ENCODE measurements around the gene MRPL51. TPM values are rescaled to one million over a fixed set of nuclear protein-coding genes. Genes with fewer than 3 reads are reported as not detected.

Gene MRPL51
- total and polyA plus RNA-seq, 2 donors (not counting 1 experiment from before 2014, with no cell fraction given), result 18.6 to 72.6 TPM

DNA sequence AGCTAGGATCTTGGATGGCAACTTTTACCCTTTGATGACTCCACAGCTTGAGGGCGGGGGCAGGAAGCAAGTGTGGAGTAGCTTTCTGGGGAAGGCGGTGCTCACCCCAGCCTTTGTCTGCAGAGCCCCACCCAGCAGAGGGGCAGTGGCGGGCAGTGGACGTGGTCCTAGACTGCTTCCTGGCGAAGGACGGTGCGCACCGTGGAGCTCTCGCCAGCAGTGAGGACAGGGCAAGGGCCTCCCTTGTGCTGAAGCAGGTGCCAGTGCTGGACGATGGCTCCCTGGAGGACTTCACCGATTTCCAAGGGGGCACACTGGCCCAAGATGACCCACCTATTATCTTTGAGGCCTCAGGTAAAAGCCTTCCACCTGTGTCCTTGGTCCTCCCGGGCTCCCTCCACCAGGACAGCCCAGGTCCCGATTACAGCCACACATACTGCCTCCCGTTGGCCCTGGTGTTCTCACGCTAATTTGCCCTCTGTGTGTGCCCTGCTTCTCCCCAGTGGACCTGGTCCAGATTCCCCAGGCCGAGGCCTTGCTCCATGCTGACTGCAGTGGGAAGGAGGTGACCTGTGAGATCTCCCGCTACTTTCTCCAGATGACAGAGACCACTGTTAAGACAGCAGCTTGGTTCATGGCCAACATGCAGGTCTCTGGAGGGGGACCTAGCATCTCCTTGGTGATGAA lies 40.0 kb downstream of the MRPL51 start:
- Histone ChIP-seq H3K79me2 (ENCODE audit: control insufficient read depth, insufficient read depth, low read length) (peaks cover 70% of the 10 kb centered on the region), H3K27me3 (replicated peaks in 1 of 4; ENCODE audit: control extremely low read depth in 1 of 4, control insufficient read depth in 3 of 4, insufficient read depth in 4 of 4, low read length in 3 of 4) (no peaks in the 10 kb centered on the region), H3K36me3 (replicated peaks in 1 of 2; ENCODE audit: control extremely low read depth in 1 of 2, control insufficient read depth in 1 of 2, extremely low read depth in 1 of 2, insufficient read depth in 2 of 2, low read length in 1 of 2) (peaks cover 0 to 47% of the 10 kb centered on the region in 2 experiments), H3K4me3 (ENCODE audit: control extremely low read depth in 1 of 5, extremely low read depth in 1 of 5, insufficient read depth in 1 of 5, low read depth in 2 of 5, low read length in 4 of 5) (peak overlapping the region; percentile 86 to 97 (median 94)), H3K4me2 (replicated peaks; ENCODE audit: low read depth, low read length, poor library complexity, severe bottlenecking) (peak overlapping the region; percentile 83), H2AFZ (ENCODE audit: insufficient read depth, low read depth, low read length, poor library complexity, severe bottlenecking) (peak overlapping the region; percentile 80), H3K4me1 (ENCODE audit: control insufficient read depth in 2 of 2, insufficient read depth in 2 of 2, low read length in 2 of 2) (peaks cover 32 to 55% of the 10 kb centered on the region in 2 donors), H3K9ac (ENCODE audit: low read length) (peak overlapping the region; percentile 98), H3K27ac (ENCODE audit: low read length in 2 of 2) (peak overlapping the region; percentile 96 to 98), H4K20me1 (ENCODE audit: control insufficient read depth, insufficient read depth, low read length, poor library complexity, severe bottlenecking) (no peaks in the 10 kb centered on the region), H3K9me3 (ENCODE audit: control extremely low read depth in 1 of 3, control insufficient read depth in 2 of 3, insufficient read depth in 1 of 3, low read length in 2 of 3) (no peaks in the 10 kb centered on the region)
- Mint-ChIP-seq H3K4me3 (peak overlapping the region; percentile 97), H3K27ac (peak overlapping the region; percentile 99), H3K27me3 (no peaks in the 10 kb centered on the region), H3K9me3 (ENCODE audit: insufficient read depth) (no peaks in the 10 kb centered on the region), H3K4me1 (peaks cover 59% of the 10 kb centered on the region)
- WGBS (ENCODE audit: insufficient coverage), result 69% methylated on average over 17 of the region's 17 CpGs
- DNase-seq (no peak), ATAC-seq (ENCODE audit: low read depth) (no peak)
- TF ChIP-seq EZH2 (IDR thresholded peaks at IDR 0.05; ENCODE audit: borderline replicate concordance, insufficient read depth, low read depth, low read length, poor library complexity, severe bottlenecking), result no peak
- TF ChIP-seq, protein P1, sequence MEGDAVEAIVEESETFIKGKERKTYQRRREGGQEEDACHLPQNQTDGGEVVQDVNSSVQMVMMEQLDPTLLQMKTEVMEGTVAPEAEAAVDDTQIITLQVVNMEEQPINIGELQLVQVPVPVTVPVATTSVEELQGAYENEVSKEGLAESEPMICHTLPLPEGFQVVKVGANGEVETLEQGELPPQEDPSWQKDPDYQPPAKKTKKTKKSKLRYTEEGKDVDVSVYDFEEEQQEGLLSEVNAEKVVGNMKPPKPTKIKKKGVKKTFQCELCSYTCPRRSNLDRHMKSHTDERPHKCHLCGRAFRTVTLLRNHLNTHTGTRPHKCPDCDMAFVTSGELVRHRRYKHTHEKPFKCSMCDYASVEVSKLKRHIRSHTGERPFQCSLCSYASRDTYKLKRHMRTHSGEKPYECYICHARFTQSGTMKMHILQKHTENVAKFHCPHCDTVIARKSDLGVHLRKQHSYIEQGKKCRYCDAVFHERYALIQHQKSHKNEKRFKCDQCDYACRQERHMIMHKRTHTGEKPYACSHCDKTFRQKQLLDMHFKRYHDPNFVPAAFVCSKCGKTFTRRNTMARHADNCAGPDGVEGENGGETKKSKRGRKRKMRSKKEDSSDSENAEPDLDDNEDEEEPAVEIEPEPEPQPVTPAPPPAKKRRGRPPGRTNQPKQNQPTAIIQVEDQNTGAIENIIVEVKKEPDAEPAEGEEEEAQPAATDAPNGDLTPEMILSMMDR (IDR thresholded peaks at IDR 0.05), result no peak
- ChIA-PET CTCF (interaction anchor here (2.3 to 5.2 kb wide), 3 partner anchors 10 to 85 kb away, joined by 11 to 80 read pairs (median 29); no protein-coding TSS in a partner anchor), POLR2A (interaction anchor here (0.7 to 3.4 kb wide), 5 partner anchors 9 to 82 kb away, joined by 3 to 54 read pairs (median 12); partner anchors contain the start of gene GAPDH)
- intact Hi-C loops (cut with micrococcal nuclease), result loop anchor here (1.0 kb wide), 3 partner anchors 8 to 26 kb away; partner anchors contain the start of gene CD27
